ENCODE data around the gene MYCBP2.

- TF ChIP-seq CTCF (IDR thresholded peaks at IDR 0.05) (no peak), MEF2A (IDR thresholded peaks at IDR 0.05; ENCODE audit: borderline replicate concordance, low read depth) (no peak), REST (IDR thresholded peaks at IDR 0.05; ENCODE audit: low read depth, low read length) (no peak), TEAD4 (IDR thresholded peaks at IDR 0.05; ENCODE audit: borderline replicate concordance, insufficient read depth) (no peak), RFX5 (IDR thresholded peaks at IDR 0.05; ENCODE audit: low read length) (no peak), YY1 (IDR thresholded peaks at IDR 0.05; ENCODE audit: low read depth) (no peak), EP300 (IDR thresholded peaks at IDR 0.05; ENCODE audit: borderline replicate concordance in 1 of 2, low read depth in 1 of 2, low read length in 1 of 2) (no peak), USF1 (IDR thresholded peaks at IDR 0.05; ENCODE audit: borderline replicate concordance, low read depth) (no peak), ELF1 (IDR thresholded peaks at IDR 0.05) (no peak), RXRA (IDR thresholded peaks at IDR 0.05; ENCODE audit: borderline replicate concordance, low read depth) (no peak), PBX3 (IDR thresholded peaks at IDR 0.05) (no peak), POLR2AphosphoS5 (IDR thresholded peaks at IDR 0.05; ENCODE audit: low read depth, low read length) (no peak), JUND (IDR thresholded peaks at IDR 0.05) (no peak), SIN3A (IDR thresholded peaks at IDR 0.05; ENCODE audit: borderline replicate concordance, low read depth, low read length) (no peak)
These were observed 104.0 kb downstream of the MYCBP2 start for GRCh38 chr13:77222909-77223308.
